ENCODE data around the gene NR4A1. TPM values are rescaled to one million over a fixed set of nuclear protein-coding genes. Genes with fewer than 3 reads are reported as not detected.

Gene NR4A1
- total and polyA plus RNA-seq, 7 donors, result 31.2 to 276 (median 65.9) TPM

- DNase-seq, result peak; percentile 78
- Histone ChIP-seq H3K4me1 (peaks cover 0 to 42% (median 9%) of the 10 kb centered on the region in 4 donors), H3K4me3 (no peak overlapping the region), H3K9me3 (no peaks in the 10 kb centered on the region), H3K36me3 (peaks cover 0 to 10% (median 1%) of the 10 kb centered on the region in 4 donors), H3K27ac (peak overlapping the region; percentile 66 to 100 (median 70)), H3K27me3 (no peaks in the 10 kb centered on the region)
- TF ChIP-seq CTCF (IDR thresholded peaks at IDR 0.05) (no peak), POLR2A (IDR thresholded peaks at IDR 0.05) (no peak), EP300 (IDR thresholded peaks at IDR 0.05) (no peak), POLR2AphosphoS5 (IDR thresholded peaks at IDR 0.05) (no peak)
- intact Hi-C loops (cut with DNase I), result no loop called here
- 82 to 87% methylated on average over 20 of the region's 20 CpGs for WGBS, 2 donors
These were observed 12.1 kb downstream of the NR4A1 start for GRCh38 chr12:52063082-52063924.

DNA sequence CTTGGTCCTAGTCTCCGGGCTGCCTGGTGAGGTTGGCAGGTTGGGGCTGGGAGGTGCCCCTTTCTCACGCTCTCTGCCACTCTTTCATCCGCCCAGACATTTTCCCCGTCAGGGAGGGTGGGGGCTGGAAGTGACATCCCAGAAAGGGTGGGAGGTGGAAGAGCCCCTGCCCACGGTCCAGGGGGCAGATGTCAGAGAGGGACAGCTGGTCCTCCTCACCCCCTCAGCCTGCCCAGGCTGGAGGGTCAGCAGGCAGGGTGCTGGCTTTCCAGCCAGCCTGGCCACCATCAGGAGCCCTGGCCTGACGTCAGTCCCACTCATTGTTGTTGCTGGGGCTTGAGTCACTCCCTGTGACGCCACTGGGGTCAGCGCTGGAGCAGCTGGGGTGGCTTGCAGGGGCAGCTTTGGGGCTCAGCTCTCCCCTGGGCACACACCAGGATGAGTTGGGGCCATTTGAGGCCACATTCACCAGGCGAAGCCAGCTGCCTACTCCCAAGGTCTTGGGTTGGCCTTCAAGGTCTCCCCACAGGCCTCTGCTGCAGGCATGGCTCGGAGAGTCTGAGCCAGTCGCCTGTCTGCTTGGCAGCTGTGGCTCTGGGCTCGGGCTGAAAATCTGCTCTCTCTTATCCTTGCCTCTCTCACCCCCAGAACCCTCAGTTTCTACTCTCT is 12.9 kb downstream of the NR4A1 start:
- peak; percentile 90 for DNase-seq
- Histone ChIP-seq H3K36me3 (peaks cover 0 to 2% (median 0%) of the 10 kb centered on the region in 4 donors), H3K4me3 (no peak overlapping the region), H3K27me3 (no peaks in the 10 kb centered on the region), H3K27ac (peak overlapping the region; percentile 66 to 100 (median 70)), H3K4me1 (peaks cover 0 to 36% (median 10%) of the 10 kb centered on the region in 4 donors), H3K9me3 (no peaks in the 10 kb centered on the region)
- TF ChIP-seq EP300 (IDR thresholded peaks at IDR 0.05), result peak in 1 of 4 donors; percentile 29
- TF ChIP-seq POLR2AphosphoS5 (IDR thresholded peaks at IDR 0.05), result peak; percentile 32 to 62 (median 46)
- TF ChIP-seq CTCF (IDR thresholded peaks at IDR 0.05), result no peak
- TF ChIP-seq POLR2A (IDR thresholded peaks at IDR 0.05), result no peak
- intact Hi-C loops (cut with DNase I), result no loop called here
- 79 to 82% methylated on average over 12 of the region's 12 CpGs for WGBS, 2 donors

- Histone ChIP-seq H3K36me3 (no peaks in the 10 kb centered on the region), H3K27ac (no peak overlapping the region), H3K4me3 (no peak overlapping the region), H3K27me3 (no peaks in the 10 kb centered on the region), H3K9me3 (no peaks in the 10 kb centered on the region), H3K4me1 (peaks cover 0 to 48% (median 24%) of the 10 kb centered on the region in 4 donors)
- DNase-seq, result no peak
- intact Hi-C loops (cut with DNase I), result no loop called here
- WGBS, 2 donors, result 63 to 70% methylated on average over 8 of the region's 8 CpGs
- no peak for TF ChIP-seq POLR2AphosphoS5 (IDR thresholded peaks at IDR 0.05)
- no peak for TF ChIP-seq POLR2A (IDR thresholded peaks at IDR 0.05)
- TF ChIP-seq EP300 (IDR thresholded peaks at IDR 0.05), result no peak
- no peak for TF ChIP-seq CTCF (IDR thresholded peaks at IDR 0.05)
These were observed 15.3 kb downstream of the NR4A1 start for GRCh38 chr12:52066346-52067080.

- intact Hi-C loops (cut with DNase I), result no loop called here
- Histone ChIP-seq H3K27ac (no peak overlapping the region), H3K4me1 (peaks cover 0 to 50% (median 26%) of the 10 kb centered on the region in 4 donors)
These were observed 15.8 kb downstream of the NR4A1 start for GRCh38 chr12:52067081-52067374.

More at GRCh38 chr12:52067081-52067374, 15.8 kb downstream of the NR4A1 start:
- Histone ChIP-seq H3K9me3 (no peaks in the 10 kb centered on the region), H3K36me3 (no peaks in the 10 kb centered on the region), H3K27me3 (no peaks in the 10 kb centered on the region), H3K4me3 (no peak overlapping the region)
- TF ChIP-seq POLR2A (IDR thresholded peaks at IDR 0.05) (no peak), POLR2AphosphoS5 (IDR thresholded peaks at IDR 0.05) (no peak), EP300 (IDR thresholded peaks at IDR 0.05) (no peak), CTCF (IDR thresholded peaks at IDR 0.05) (no peak)
- no peak for DNase-seq
- 46 to 76% methylated on average over 3 of the region's 3 CpGs for WGBS, 2 donors
